GM12892 (cell line): ENCODE results near the gene SRP19.

Experiments used
- POLR2A ChIP-seq: IDR thresholded peaks from 2 replicates; pipeline ENCODE4 v1.6.1; 2011; ENCODE audit warnings: low read depth, low read length, control low read depth
- POLR2AphosphoS5 ChIP-seq: IDR thresholded peaks from 2 replicates; pipeline ENCODE4 v1.6.1; 2011; ENCODE audit warnings: low read depth, low read length, control low read depth

- TF ChIP-seq POLR2A (no peak), POLR2AphosphoS5 (no peak)
These were observed 23.9 kb downstream of the SRP19 start for GRCh38 chr5:112885001-112885400.
